Hematopoietic multipotent progenitor cell treated with erythropoietin and hydrocortisone succinate and interleukin-3 and kit ligand, for 6 days (in vitro differentiated cells): Measurements from ENCODE around the gene RGPD8.
"Not testable (repeated sequence)": the region's sequence is repeated elsewhere in the genome, so short reads cannot be mapped to it uniquely, and the experiment has no call there.

ENCODE experiments used
- DNase-seq: peaks from one replicate; pipeline ENCODE4 v3.0.0-alpha.2; 2015

The RGPD8 gene

GRCh38 chr2:112433480-112433879 is at the start of gene RGPD8:
Gene RGPD8, minus strand, starts transcription at chr2:112433645. Its CDS starts 192 bp downstream, at chr2:112433453.
- peak; percentile 90 for DNase-seq

GRCh38 chr2:112483042-112483473 is 49.6 kb upstream of the RGPD8 start:
- DNase-seq, result peak; percentile 51

GRCh38 chr2:112482309-112483041 is 49.0 kb upstream of the RGPD8 start:
- peak; percentile 52 for DNase-seq

DNA sequence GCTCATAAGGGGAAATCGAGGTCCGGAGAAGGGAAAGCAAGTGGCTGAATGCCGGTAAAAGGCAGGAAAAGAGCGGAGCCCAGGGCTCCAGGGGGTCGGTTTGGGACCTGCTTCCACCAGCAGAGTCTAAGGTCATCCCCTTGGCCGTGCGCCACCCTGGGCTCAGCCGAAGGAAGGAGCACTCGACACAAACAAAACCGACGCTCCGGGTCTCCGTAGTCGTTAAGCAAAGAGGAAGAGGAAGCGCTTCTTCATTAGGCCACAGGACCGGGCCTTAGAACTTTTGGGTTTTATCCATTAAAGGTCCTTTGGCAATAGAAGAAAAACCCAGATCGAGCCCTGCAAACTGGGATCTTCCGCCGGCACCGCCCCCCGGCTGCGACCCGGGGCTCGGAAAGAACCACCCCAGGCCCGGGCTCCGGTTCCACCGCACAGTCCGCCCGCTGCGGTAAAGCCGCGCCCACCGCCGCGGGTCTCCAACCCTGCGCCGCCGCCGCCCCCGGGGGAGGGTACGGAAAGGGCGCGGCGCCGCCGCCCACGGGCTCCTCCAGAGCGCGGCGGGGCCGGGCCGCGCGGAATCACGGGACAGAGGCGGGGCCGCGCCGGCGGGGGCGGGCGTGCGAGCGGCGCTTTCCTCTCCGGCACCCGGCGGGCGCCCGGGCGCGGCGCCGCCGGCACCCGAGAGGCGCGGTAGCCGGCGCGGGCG is 48.2 kb upstream of the RGPD8 start, which contains the start of gene TTL:
TTL (plus strand) TSS at position 629 of the 706 bp plus-strand sequence. CDS start 189 bp downstream, outside the sequence.
- DNase-seq, result peak; percentile 84

- peak; percentile 95 for DNase-seq
Observed at GRCh38 chr2:112481050-112481527, 47.6 kb upstream of the RGPD8 start.

DNA sequence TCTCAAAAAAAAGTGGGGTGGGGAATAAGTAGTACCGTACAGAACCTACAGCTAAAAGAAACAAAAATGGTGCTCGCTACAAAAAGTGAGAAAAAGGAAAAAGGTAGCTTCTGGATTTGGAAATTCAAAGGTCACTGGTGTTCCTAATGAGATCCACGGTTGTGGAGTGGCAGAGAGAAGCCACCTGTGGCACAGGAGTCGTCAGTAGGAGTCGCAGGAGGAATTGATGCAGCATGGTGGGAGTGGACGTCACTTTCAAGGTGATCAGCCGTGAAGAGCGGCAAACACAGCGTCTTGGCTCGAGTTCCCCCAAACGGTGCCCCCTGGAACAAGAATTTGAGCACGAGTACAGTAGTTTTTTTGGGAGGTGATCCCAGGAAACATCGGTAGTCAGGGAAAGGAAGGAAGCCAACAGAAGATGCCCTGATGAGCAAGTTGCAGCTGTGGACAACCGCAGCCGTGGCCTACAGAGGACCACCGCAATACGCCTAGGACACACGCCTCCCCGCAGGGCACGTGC is 47.1 kb upstream of the RGPD8 start:
- DNase-seq, result no peak

DNA sequence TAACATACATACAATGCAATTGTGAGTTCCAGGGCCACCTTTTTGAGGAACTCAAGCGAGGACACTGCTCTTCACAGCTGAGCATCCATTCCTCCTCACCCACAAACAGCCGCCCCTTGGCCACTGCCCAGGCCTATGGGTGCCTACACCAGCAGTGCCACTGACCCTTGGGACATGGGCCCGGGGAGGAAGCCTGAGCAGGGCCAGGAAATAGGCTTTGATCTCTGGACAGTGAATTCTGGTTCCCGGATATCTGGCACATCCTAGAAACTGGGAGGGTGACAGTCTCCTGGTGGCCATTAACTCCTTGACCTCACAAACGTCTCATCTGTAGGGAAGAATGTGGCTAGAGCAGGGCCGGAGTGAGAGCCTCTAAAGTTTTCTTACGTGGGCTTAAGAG is 43.0 kb upstream of the RGPD8 start:
- no peak for DNase-seq

- no peak for DNase-seq
Observed at GRCh38 chr2:112474844-112475486, 41.5 kb upstream of the RGPD8 start.

DNA sequence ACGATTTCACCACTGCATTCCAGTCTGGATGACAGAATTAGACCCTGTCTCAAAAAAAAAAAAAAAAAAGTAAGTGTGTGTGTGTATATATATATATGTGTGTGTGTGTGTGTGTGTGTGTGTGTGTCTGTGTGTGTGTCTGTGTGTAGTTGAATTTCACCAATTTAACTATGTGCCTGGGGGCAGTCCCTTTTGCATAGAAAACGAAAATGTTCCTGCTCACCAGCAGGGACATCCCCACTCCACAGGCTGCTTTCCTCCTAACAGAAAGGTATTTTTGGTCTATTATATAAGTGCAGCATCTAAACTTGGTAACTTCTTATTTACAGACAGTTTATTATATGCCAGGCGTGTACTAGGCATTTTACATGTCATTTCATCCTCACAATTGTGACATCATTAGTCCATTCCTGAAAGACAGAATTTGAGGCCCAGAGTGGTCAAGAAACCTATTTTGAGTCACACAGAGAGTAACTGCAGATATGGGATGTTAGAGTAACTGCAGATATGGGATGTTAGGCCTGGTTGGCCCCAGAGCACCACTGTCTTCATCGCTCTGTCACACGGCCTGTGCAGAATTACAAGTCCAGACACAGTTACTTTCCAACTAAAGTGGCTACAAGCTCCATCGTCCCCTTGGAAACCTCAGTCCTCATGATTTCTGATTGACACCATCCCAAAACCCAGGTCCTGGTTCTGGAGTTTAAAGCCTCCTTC is 39.3 kb upstream of the RGPD8 start:
- DNase-seq, result no peak

GRCh38 chr2:112465382-112465781 is 31.9 kb upstream of the RGPD8 start:
- DNase-seq, result peak; percentile 53

DNA sequence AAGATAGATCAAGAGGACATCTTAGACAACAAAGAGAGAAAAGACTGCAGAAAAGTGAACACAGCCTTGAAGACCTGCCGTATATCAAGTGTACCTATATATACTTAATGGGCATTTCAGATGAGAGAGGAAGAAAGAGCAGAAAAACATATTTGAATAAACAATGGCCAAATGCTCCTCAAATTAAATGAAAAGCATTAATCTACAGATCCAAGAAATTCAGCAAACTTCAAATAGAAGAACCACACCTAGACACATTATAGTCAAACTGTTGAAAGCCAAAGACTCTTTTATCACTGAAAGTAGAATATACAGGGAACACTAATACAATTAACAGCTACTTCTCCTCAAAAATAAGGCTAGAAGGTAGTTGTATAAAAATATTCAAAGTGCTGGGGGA is 29.8 kb upstream of the RGPD8 start:
- no peak for DNase-seq

GRCh38 chr2:112462178-112462577 is 28.7 kb upstream of the RGPD8 start:
- DNase-seq, result no peak

DNA sequence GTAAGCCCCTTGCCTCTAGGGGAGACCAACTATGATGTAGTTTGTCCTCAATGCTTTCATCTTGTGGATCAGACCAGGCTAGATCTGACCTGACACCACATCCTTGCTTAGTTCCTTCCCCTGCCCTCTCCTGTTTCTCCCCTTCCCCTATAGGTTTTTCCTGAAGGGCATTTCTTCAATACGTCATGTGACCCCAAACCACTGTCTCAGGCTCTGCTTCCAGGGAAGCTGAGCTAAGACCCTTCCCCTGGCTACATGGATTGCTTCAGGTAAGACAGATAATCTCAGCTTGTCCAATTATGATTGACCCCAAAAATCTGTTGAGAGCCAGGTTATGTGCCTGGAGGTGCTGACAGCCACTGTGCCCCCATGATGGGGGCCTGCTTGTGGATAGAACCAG is 25.9 kb upstream of the RGPD8 start:
- no peak for DNase-seq

- no peak for DNase-seq
Observed at GRCh38 chr2:112454586-112454985, 21.1 kb upstream of the RGPD8 start.

DNA sequence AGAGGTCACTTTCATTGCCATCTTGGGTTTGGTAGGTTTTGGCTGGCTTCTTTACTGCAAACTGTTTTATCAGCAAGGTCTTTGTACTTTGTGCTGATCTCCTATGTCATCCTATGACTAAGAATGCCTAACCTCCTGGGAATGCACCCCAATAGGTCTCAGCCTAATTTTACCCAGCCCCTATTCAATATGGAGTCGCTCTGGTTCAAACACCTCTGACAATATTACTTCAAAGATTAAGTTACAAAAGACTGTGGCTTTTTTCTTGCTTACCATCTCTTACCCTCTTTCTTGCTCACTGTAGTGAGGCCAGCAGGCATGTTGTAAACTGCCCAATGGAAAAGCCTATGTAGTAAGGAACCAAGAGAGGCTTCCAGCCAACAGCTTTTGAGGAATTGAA is 17.9 kb upstream of the RGPD8 start:
- no peak for DNase-seq

DNA sequence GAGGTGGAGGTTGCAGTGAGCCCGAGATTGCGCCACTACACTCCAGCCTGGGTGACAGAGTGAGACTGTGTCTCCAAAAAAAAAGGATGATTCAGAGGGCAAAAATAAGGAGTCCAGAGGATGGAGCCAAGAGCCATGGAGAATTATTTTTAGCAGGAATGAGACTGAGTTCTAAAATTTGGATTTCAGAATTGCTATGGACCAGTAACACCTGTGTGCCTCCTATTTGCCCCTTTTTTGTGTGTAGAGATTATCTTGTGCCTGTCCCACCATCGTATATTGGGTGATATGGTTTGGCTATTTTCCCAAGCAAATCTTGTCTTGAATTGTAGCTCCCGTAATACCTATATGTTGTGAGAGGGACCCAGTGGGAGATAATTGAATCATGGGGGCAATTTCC is 16.4 kb upstream of the RGPD8 start:
- no peak for DNase-seq

GRCh38 chr2:112444256-112444655 is 10.8 kb upstream of the RGPD8 start:
- DNase-seq, result not testable (repeated sequence)

DNA sequence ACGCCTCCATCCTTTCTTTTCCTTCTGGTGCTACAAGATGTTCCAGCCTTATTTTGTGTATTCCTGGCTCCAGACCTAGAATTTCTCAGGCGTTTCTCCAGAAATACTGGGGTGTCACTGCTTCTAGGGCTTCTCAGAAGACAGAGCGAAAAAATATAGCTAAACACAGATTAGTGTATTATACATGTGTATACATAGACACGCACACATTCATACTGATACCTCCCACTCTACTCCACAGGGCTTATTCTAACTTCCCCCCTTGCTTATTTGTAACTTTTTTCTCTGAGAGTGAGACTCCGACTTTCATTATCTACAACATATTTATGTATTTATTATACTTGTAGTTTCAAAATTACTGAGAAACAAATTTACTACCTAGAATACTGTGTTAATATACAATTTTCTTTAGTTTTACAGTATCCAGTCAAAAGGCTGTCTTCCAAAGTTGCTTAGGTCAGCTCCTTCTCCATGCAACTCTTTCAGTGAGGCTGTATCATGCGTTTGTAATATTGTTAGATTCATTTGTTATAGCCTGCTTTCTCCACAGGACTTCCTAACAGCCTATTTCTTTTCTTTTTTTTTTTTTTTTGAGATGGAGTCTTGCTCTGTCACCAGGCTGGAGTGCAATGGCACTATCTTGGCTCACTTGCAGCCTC is 5.3 kb upstream of the RGPD8 start:
- DNase-seq, result not testable (repeated sequence)

DNA sequence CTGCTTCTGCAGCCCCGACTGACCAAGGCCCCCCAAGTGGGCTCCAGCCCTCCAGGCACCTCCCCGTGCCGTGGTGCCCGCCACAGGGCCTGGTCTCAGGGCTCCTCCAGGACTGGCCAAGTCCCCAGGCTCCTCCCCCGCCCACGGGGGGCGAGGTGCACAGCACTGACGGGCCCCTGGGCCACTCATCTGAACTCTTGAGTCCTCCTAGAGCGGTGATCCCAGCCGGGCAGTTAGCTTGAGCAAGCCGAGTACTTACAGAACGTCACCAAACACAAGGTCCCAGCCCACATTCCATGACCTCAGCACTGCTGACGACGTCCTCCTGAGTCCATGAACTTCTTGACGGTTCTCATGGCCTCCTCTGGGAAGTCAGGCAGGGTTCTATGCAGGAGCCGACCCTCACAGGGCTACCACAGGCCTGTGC is 4.0 kb upstream of the RGPD8 start:
- DNase-seq, result not testable (repeated sequence)

GRCh38 chr2:112436993-112437392 is 3.5 kb upstream of the RGPD8 start:
- not testable (repeated sequence) for DNase-seq

DNA sequence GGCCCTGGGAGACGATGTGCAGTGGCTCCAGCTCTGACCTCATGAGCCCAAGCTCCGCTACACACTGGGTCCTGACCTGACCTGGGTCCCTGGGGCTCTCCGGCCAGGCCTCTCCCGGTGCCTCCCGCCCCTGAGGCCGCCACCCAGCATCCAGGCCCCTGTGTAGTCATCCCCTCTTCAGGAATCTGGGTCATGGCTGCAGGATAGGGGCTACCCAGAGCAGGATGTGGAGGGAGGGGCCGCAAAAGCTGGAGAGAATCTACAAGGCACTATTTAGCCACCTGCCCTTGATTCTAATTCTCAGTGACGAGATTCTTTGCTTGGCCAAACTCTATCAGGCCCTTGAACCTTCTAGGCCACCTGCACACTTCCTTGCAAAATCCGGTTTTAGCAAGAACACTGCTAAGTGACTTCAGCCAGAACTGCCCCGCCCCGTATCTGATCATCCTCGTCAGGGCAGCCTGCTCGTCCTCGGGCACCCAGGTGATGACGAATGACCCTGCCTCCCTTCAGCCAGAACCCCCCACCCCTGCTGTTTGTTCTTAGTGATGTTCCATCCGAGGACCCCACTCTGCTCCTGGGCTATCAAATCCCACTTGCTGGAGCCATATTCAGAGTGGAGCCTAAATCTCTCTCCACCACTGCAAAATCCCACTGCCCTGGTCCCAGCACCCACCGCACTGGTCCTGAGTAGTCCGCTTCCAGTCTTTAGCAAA is 2.4 kb upstream of the RGPD8 start:
- not testable (repeated sequence) for DNase-seq
